ENCODE results near the gene KCMF1.
A peak's percentile ranks its signal among the peaks of the same experiment; 100 is the strongest.

Gene KCMF1

DNA sequence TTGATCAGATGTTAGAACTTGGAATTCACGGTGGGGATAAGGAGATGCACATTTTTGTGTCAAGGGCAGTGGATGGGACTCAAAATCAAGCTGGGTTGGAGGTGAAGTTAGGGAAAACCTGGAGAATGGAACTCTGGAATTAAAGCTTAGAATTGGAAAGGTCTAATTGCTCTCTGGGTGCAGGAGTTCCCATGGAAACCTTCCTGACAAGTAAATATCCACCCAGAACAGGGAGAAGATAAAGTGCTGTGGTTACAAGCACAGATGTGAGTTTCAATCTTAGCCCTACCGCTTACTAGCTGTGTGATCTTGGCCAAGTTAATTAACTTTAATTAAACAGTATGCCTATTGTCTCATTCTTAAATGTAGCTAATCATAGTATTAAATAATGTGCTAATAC lies 90.9 kb downstream of the KCMF1 start:
- no peak for DNase-seq
- Mint-ChIP-seq H3K4me1 (ENCODE audit: low read depth) (peaks cover 11% of the 10 kb centered on the region), H3K27me3 (peaks cover 16% of the 10 kb centered on the region), H3K9me3 (no peaks in the 10 kb centered on the region), H3K27ac (no peak overlapping the region), H3K36me3 (ENCODE audit: low read depth) (no peaks in the 10 kb centered on the region), H3K4me3 (no peak overlapping the region)

DNA sequence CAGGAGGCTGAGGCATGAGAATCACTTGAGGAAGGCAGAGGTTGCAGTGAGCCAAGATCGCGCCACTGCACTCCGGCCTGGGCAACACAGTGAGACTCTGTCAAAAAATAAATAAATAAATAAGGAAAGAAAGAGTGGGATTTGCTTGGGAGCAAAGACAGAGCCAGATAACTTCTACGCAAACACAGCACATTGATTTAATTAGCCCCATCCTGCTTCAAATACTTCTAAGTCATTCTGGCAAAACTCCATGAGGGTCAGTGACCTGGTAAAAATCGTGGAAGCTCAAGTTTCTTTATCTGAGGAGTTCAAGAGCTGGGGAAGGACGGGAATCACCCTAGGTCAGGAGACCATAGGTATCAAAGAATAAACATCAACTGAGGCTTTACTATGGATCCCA lies 91.6 kb downstream of the KCMF1 start:
- H3K27me3 Mint-ChIP-seq: peaks cover 23% of the 10 kb centered on the region
- peaks cover 11% of the 10 kb centered on the region for H3K4me1 Mint-ChIP-seq (ENCODE audit: low read depth)
- no peak overlapping the region for H3K27ac Mint-ChIP-seq
- no peaks in the 10 kb centered on the region for H3K36me3 Mint-ChIP-seq (ENCODE audit: low read depth)
- no peaks in the 10 kb centered on the region for H3K9me3 Mint-ChIP-seq
- no peak for DNase-seq
- H3K4me3 Mint-ChIP-seq: no peak overlapping the region

DNA sequence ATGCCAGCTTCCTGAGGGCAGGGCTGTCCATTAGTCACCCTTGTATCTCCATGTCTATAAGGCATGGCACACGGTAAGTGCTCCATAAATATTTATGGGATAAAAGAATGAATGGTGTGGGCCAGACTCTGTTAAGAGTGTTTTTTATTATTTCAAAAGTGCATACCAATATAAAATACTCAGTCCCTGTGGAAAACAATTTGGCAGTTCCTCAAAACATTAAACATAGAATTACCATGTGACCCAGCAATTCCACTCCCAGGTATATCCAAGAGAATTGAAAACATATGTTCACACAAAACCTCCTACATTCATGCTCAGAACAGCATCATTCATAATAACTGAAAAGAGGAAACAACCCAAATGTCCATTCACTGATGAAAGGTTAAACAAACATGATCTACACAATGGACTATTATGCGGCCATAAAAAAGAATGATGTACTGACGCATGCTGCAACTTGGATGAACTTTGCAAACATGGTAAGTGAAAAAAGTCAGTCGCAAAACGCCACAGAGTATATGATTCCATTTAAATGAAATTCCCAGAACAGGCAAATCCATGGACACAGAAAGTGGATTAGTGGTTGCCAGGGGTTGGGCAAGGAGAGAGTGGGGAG lies 93.1 kb downstream of the KCMF1 start:
- H3K27me3 Mint-ChIP-seq: peaks cover 24% of the 10 kb centered on the region
- H3K27ac Mint-ChIP-seq: no peak overlapping the region
- H3K36me3 Mint-ChIP-seq (ENCODE audit: low read depth): no peaks in the 10 kb centered on the region
- no peak overlapping the region for H3K4me3 Mint-ChIP-seq
- DNase-seq: no peak
- no peaks in the 10 kb centered on the region for H3K9me3 Mint-ChIP-seq
- H3K4me1 Mint-ChIP-seq (ENCODE audit: low read depth): peaks cover 8% of the 10 kb centered on the region

DNA sequence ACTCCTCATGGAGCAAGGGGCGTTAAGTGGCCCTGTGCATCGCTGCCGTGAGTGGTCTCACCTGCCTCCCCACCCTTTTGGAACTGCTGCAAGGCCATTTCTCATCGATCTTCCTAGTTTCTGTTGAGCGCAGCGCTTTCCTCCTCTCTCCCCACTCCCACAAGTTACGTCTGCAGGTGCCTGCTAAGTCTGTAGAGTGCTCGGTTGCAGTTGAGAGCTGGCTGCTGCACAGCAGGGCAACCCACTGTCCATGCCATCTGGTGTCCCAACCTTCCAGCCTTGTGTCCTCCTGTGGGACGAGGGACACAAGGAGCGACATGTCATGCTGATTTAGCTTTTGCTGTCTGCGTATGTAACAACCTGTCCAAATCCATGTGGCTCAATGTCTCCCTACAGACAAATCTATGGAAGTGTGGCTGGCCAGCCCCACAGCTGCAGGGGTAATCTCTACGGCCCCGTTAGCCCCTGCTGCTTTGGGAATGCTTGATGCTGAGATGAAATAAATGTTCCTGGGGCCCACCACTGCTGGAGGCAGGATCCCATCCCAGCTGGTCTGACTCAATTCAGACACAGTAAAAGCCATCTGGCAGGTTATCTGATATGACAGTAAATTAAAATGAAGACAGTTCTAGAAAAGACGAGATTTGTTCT lies 94.1 kb downstream of the KCMF1 start:
- Mint-ChIP-seq H3K4me3 (no peak overlapping the region), H3K36me3 (ENCODE audit: low read depth) (no peaks in the 10 kb centered on the region), H3K27me3 (peaks cover 24% of the 10 kb centered on the region), H3K4me1 (ENCODE audit: low read depth) (peaks cover 7% of the 10 kb centered on the region), H3K27ac (no peak overlapping the region), H3K9me3 (no peaks in the 10 kb centered on the region)
- DNase-seq: no peak

DNA sequence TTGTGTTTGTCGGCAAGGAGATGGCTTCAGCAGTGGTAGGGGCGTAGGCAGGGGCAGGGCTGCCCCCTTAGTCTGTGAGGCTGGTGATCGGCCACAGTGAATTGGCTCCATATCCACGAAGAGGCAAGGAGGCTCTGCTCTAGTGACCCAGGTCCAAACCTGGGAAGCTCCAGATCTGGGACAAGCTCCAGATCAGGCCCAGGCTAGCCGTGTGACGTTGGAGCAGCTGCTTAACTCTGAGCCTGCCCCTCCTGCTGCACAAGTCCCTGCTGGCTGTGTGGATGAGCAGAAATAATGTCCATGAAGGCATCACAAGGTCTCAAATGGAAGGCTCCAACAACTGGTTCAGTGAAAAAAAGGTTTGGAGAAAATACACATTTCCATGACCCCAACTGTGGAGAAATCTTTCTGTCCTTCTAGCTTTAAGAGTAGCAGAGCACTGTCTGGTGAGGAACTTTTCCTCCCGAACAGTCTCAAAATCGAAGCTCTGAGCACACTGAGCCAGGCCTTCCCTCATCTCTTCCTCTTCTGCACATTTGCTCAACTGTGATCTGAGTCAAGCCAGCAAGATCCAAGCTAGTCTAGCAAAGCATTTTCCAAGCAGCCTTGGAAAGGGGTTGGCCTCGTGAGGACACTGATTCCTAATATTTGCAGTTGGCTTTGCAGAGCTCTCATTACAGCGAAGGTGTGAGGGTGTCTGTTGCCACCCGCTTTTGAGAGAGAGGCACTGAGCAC lies 95.2 kb downstream of the KCMF1 start:
- Mint-ChIP-seq H3K27ac (no peak overlapping the region), H3K36me3 (ENCODE audit: low read depth) (no peaks in the 10 kb centered on the region), H3K4me3 (no peak overlapping the region), H3K9me3 (no peaks in the 10 kb centered on the region), H3K27me3 (peaks cover 24% of the 10 kb centered on the region), H3K4me1 (ENCODE audit: low read depth) (peaks cover 7% of the 10 kb centered on the region)
- no peak for DNase-seq

DNA sequence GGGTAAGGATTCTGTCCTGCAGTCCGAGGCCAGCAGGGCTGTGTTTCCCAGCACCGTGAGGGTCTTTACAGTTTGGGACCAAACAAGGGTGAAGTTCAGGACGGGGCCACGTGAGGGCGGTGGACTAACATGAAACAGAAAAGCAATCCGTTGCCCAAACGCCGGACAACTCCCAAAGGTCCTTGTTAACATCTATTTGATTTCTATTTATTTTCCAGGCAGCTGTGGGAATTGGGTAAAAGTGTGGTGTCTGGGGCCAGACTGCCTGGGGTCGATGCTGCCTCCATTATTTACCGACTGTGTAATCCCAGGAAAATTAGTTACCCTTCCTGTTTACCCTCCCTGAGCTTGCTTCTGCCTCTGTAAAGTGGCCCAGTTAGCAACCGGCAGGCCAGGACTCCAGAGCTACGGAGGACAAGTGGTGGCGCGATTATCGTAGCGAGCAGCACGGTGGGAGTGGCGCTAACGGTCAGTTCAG lies 96.0 kb downstream of the KCMF1 start:
- Mint-ChIP-seq H3K27ac (no peak overlapping the region), H3K4me1 (ENCODE audit: low read depth) (peaks cover 7% of the 10 kb centered on the region), H3K4me3 (peak overlapping the region; percentile 4), H3K27me3 (peaks cover 24% of the 10 kb centered on the region), H3K9me3 (no peaks in the 10 kb centered on the region), H3K36me3 (ENCODE audit: low read depth) (no peaks in the 10 kb centered on the region)
- peak; percentile 62 for DNase-seq

DNA sequence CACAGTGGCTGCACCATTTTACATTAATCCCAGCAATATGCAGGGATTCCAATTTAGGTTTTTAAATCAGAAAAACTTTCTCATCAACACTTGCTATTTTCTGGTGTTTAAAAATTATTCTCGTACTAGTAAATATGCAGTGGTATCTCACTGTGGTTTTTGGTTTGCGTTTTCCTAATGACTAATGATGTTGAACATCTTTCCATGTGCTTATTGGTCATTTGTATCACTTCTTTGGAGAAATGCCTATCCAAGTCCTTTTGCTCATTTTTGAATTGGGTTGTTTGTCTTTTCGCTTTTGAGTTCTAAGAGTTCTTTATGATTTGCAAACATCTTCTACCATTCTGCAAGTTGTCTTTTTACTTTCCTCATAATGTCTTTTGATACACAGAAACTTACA lies 100.1 kb downstream of the KCMF1 start:
- Mint-ChIP-seq H3K4me3 (no peak overlapping the region), H3K27me3 (peaks cover 20% of the 10 kb centered on the region), H3K27ac (no peak overlapping the region), H3K9me3 (no peaks in the 10 kb centered on the region), H3K4me1 (ENCODE audit: low read depth) (peaks cover 7% of the 10 kb centered on the region), H3K36me3 (ENCODE audit: low read depth) (no peaks in the 10 kb centered on the region)
- DNase-seq: no peak

DNA sequence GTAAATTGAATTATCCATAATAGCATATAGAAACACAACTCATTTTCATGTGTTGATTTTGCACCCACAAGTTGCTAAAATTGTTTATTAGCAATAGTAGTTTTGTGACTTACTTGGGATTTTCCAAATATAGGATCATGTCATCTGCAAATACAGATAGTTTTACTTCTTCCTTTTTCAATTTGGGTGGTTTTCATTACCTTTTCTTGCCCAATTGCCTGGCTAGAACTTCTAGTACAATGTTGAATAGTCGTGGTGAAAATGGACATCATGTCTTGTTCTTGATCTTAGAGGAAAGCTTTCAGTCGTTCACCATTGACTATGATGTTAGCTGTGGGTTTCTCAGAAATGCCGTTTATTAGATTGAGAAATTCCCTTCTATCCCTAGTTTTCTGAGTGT lies 102.1 kb downstream of the KCMF1 start:
- H3K9me3 Mint-ChIP-seq: no peaks in the 10 kb centered on the region
- H3K4me1 Mint-ChIP-seq (ENCODE audit: low read depth): no peaks in the 10 kb centered on the region
- H3K4me3 Mint-ChIP-seq: no peak overlapping the region
- peaks cover 18% of the 10 kb centered on the region for H3K27me3 Mint-ChIP-seq
- no peak for DNase-seq
- H3K27ac Mint-ChIP-seq: no peak overlapping the region
- no peaks in the 10 kb centered on the region for H3K36me3 Mint-ChIP-seq (ENCODE audit: low read depth)

DNA sequence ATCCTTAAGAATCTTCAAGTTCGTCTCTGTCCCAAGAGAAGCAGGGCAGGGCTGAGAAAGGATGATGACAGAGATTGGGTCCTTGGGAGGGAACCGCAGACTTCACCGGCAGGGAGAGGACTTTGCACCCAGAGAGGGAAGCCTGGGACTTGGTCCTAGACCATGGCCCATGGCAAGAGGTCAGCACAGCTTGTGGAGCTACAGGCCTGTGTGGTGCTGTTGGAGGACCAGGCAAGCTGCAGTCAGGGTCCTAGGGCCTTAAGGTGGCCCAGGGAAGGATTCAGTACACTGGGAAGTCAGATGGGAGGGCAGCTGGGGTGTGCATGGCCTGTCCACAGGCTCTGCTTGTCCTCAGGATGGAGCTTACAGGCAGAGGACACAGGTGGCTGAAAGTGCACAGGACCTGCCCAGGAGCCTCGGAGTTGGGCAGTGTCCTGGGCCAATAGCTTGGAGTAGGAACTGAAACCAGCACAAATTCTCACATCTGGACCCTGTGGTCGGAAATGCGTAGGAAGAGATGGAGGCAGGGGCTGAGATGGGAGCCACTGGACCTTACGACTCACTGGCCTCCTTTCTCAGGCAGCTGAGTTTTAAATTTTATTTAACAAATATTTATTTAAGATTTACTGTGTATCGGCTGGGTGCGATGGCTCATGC lies 105.8 kb downstream of the KCMF1 start:
- Mint-ChIP-seq H3K27me3 (peaks cover 25% of the 10 kb centered on the region), H3K4me3 (no peak overlapping the region), H3K27ac (no peak overlapping the region), H3K4me1 (ENCODE audit: low read depth) (no peaks in the 10 kb centered on the region), H3K36me3 (ENCODE audit: low read depth) (no peaks in the 10 kb centered on the region), H3K9me3 (no peaks in the 10 kb centered on the region)
- no peak for DNase-seq

DNA sequence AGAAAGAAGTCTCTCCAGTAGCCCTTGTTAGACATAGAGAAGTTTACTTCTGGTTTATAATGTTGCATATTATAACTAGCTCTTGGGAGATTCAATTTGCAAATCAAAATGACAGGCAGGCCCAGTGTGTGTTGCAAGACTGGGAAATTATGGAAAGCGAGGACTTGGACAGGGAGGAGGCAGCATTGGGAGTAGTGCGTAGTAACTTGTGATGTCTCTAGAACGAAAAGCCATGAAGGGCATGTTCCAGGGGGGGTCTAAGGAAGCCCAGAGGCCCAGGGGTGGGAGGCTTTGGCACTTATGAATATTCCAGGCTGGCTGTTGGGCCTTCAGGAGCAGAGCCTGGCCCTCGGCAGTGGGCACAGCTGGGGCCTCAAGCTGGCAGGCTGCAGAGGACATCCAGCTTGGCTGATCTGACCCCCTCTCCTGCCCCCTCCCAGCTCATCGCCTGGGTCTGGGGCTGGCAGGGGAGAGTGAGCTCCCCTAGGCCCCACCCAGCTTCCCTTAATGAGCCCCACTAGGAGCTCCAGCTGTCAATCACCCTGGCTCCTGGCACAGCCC lies 107.0 kb downstream of the KCMF1 start:
- peaks cover 2% of the 10 kb centered on the region for H3K9me3 Mint-ChIP-seq
- no peak for DNase-seq
- H3K4me3 Mint-ChIP-seq: no peak overlapping the region
- peaks cover 36% of the 10 kb centered on the region for H3K27me3 Mint-ChIP-seq
- H3K4me1 Mint-ChIP-seq (ENCODE audit: low read depth): no peaks in the 10 kb centered on the region
- no peak overlapping the region for H3K27ac Mint-ChIP-seq
- no peaks in the 10 kb centered on the region for H3K36me3 Mint-ChIP-seq (ENCODE audit: low read depth)

DNA sequence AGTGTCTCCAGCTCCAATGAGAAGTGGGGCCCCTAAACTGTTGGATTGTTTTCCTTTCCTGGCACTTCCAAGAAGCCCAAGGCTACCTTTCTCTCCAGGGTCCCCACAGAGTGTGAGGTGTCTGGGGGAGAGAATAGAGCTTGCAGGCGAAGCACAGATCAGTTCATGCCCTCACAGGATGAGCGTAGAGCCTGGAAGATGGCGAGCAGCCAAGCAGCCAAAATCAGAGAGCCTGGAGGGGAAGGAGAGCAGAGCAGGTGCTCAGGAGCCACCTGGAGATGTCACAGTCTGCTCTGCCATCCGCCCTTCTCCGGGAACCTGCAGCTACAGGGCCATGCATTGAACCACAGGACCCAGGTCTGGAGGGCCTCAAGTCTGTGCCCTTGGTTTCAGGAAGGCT lies 107.6 kb downstream of the KCMF1 start:
- Mint-ChIP-seq H3K9me3 (peaks cover 2% of the 10 kb centered on the region), H3K4me1 (ENCODE audit: low read depth) (no peaks in the 10 kb centered on the region), H3K4me3 (no peak overlapping the region), H3K36me3 (ENCODE audit: low read depth) (no peaks in the 10 kb centered on the region), H3K27ac (no peak overlapping the region), H3K27me3 (peaks cover 42% of the 10 kb centered on the region)
- DNase-seq: no peak

DNA sequence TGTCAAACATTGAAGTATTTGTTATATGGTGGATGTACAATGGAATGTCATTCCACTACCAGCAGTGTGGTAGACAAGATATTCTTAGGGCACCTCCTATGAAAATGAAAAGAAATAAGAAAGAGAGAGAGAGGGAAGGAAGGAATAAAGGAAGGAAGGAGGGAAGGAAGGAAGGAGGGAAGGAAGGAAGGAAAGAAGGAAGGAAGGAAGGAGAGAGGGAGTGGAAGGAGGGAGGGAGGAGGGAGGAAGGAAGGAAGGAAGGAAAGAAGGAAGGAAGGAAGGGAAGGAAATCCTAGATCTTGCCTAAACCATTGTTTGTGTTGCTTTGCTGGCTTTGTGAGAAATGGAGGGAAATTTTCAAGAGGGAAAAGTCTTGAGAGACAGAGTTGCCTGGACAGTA lies 112.1 kb downstream of the KCMF1 start:
- Mint-ChIP-seq H3K4me3 (no peak overlapping the region), H3K27ac (no peak overlapping the region), H3K9me3 (peaks cover 2% of the 10 kb centered on the region), H3K4me1 (ENCODE audit: low read depth) (peaks cover 2% of the 10 kb centered on the region), H3K36me3 (ENCODE audit: low read depth) (no peaks in the 10 kb centered on the region), H3K27me3 (peaks cover 25% of the 10 kb centered on the region)
- DNase-seq: no peak

DNA sequence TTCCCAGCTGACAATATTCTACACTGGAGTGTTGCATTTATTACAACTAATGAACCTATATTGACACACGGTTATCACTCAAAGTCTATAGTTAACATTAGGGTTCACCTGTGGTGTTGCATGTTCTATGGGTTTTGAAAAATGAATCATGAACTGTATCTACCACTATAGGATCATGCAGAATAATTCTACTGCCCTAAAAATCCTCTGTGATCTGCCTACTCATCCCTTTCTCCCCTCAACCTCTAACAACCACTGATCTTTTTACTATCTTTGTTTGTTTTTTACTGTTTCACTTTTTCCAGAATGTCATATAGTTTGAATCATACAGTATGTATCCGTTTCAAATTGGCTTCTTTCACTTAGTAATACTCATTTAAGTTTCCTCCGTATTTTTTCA lies 114.6 kb downstream of the KCMF1 start:
- H3K36me3 Mint-ChIP-seq (ENCODE audit: low read depth): no peaks in the 10 kb centered on the region
- no peak for DNase-seq
- H3K27ac Mint-ChIP-seq: no peak overlapping the region
- H3K9me3 Mint-ChIP-seq: peaks cover 2% of the 10 kb centered on the region
- peaks cover 25% of the 10 kb centered on the region for H3K27me3 Mint-ChIP-seq
- no peak overlapping the region for H3K4me3 Mint-ChIP-seq
- peaks cover 2% of the 10 kb centered on the region for H3K4me1 Mint-ChIP-seq (ENCODE audit: low read depth)

DNA sequence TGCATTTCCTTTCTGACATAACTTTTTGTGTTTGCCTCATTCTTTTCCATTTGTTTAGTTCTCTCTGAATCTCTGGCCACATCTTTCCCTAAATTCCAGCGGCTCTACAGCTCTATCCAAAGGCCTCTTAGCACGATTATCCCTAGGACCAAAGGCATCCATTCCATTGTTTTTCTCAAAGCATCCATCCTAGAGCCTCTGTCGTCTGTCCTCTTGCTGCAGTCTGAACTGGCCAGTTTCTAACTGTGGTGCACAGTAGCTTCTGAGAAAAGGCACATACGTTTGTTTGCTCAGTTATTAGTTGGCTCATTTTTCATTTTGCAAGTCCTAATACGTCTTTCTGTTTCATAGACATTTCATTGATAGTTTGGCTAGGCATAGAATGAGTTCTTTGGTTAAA lies 116.6 kb downstream of the KCMF1 start:
- Mint-ChIP-seq H3K27ac (no peak overlapping the region), H3K9me3 (peaks cover 2% of the 10 kb centered on the region), H3K4me3 (no peak overlapping the region), H3K4me1 (ENCODE audit: low read depth) (peaks cover 2% of the 10 kb centered on the region), H3K36me3 (ENCODE audit: low read depth) (no peaks in the 10 kb centered on the region), H3K27me3 (peaks cover 10% of the 10 kb centered on the region)
- DNase-seq: no peak

Measured in activated T-cell treated with anti-CD3 and anti-CD28 coated beads, Interleukin-2, amount 50 U/mL, for 24 hours (primary cell).